SK-N-SH (cell line): Measurements from ENCODE around the gene TBC1D2B.

ENCODE experiments used
- EP300 ChIP-seq, 2 experiments: IDR thresholded peaks; 2 replicates each; pipeline versions ENCODE4 v1.4.0 to v1.6.1; 2012; ENCODE audit warnings: borderline replicate concordance in 1 of 2, low read depth in 1 of 2, low read length in 1 of 2
- GABPA ChIP-seq: IDR thresholded peaks from 2 replicates; pipeline ENCODE4 v1.4.0; 2012; ENCODE audit warnings: low read depth, mild to moderate bottlenecking
- RAD21 ChIP-seq: IDR thresholded peaks from 2 replicates; pipeline ENCODE4 v1.6.1; 2012; ENCODE audit warnings: mild to moderate bottlenecking, low read length
- SMC3 ChIP-seq: IDR thresholded peaks from 2 replicates; pipeline ENCODE4 v1.6.1; 2012; ENCODE audit warnings: low read depth, low read length, improper control_type of control experiment
- TAF1 ChIP-seq: IDR thresholded peaks from 2 replicates; pipeline ENCODE4 v1.6.1; 2012; ENCODE audit warnings: low read depth, mild to moderate bottlenecking, low read length, moderate library complexity, borderline replicate concordance
- TF ChIP-seq, protein P1 (sequence below): fragments of 200-600 bp; sonication (generic); IDR thresholded peaks from 2 replicates; pipeline ENCODE4 v1.6.1; 2017; ENCODE audit warnings: antibody characterized with exemption, mild to moderate bottlenecking, moderate library complexity
- TF ChIP-seq, protein P2 (sequence below): IDR thresholded peaks from 2 replicates; pipeline ENCODE4 v1.4.0; 2012; ENCODE audit warnings: low read depth, borderline replicate concordance
- TF ChIP-seq, protein P3 (sequence below): IDR thresholded peaks from 2 replicates; pipeline ENCODE4 v1.4.0; 2012; ENCODE audit warnings: low read depth

DNA sequence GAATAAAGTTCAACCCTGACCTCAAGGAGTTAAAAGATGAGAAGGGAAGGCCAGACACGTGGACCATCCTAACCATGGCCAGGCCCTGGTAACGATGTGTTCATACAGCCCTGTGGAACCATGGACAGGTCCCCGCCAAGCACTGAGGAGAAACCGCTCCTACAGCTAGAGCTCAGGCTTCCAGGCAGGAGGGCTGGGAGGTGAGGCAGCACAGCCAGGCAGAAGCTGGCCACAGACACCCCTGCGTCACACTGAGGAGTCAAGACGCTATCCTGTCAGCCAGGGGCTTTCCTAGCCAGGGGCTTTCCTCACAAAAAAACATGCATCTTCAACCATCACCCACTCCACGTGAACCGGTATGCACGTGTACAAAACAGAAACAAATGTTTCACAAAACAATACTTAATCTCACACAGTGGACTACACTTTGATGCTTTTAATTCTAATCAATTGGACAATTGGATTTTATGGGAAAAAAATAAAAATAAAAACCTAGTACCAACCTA, 73.2 kb downstream of the TBC1D2B start:
- TF ChIP-seq, protein P1, sequence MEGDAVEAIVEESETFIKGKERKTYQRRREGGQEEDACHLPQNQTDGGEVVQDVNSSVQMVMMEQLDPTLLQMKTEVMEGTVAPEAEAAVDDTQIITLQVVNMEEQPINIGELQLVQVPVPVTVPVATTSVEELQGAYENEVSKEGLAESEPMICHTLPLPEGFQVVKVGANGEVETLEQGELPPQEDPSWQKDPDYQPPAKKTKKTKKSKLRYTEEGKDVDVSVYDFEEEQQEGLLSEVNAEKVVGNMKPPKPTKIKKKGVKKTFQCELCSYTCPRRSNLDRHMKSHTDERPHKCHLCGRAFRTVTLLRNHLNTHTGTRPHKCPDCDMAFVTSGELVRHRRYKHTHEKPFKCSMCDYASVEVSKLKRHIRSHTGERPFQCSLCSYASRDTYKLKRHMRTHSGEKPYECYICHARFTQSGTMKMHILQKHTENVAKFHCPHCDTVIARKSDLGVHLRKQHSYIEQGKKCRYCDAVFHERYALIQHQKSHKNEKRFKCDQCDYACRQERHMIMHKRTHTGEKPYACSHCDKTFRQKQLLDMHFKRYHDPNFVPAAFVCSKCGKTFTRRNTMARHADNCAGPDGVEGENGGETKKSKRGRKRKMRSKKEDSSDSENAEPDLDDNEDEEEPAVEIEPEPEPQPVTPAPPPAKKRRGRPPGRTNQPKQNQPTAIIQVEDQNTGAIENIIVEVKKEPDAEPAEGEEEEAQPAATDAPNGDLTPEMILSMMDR, result no peak
- TF ChIP-seq TAF1, result no peak
- TF ChIP-seq, protein P2, sequence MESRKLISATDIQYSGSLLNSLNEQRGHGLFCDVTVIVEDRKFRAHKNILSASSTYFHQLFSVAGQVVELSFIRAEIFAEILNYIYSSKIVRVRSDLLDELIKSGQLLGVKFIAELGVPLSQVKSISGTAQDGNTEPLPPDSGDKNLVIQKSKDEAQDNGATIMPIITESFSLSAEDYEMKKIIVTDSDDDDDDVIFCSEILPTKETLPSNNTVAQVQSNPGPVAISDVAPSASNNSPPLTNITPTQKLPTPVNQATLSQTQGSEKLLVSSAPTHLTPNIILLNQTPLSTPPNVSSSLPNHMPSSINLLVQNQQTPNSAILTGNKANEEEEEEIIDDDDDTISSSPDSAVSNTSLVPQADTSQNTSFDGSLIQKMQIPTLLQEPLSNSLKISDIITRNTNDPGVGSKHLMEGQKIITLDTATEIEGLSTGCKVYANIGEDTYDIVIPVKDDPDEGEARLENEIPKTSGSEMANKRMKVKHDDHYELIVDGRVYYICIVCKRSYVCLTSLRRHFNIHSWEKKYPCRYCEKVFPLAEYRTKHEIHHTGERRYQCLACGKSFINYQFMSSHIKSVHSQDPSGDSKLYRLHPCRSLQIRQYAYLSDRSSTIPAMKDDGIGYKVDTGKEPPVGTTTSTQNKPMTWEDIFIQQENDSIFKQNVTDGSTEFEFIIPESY, result no peak
- no peak for TF ChIP-seq RAD21
- TF ChIP-seq, protein P3, sequence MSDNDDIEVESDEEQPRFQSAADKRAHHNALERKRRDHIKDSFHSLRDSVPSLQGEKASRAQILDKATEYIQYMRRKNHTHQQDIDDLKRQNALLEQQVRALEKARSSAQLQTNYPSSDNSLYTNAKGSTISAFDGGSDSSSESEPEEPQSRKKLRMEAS, result no peak
- TF ChIP-seq GABPA, result no peak
- TF ChIP-seq EP300 (IDR thresholded peaks at IDR 0.05; ENCODE audit: borderline replicate concordance in 1 of 2, low read depth in 1 of 2, low read length in 1 of 2), result no peak
- TF ChIP-seq SMC3, result no peak
